Testis (tissue), 2 donors: ENCODE results near the gene CAMTA1.

Experiments used
- POLR2A ChIP-seq: fragments of 450-650 bp; IDR thresholded peaks from one replicate; pipeline ENCODE4 v1.6.1; 2017; ENCODE audit warnings: antibody characterized with exemption, mild to moderate bottlenecking, moderate library complexity
- TF ChIP-seq, protein P1 (sequence below), 3 experiments: fragments of 450-650 bp in 2 of 3; fragments of 200-600 bp in 1 of 3; sonication (generic) in 1 of 3; IDR thresholded peaks; one replicate each; pipeline ENCODE4 v1.5.1; 2016 to 2019; ENCODE audit warnings: antibody characterized with exemption in 3 of 3, mild to moderate bottlenecking in 2 of 3, moderate library complexity in 1 of 3

DNA sequence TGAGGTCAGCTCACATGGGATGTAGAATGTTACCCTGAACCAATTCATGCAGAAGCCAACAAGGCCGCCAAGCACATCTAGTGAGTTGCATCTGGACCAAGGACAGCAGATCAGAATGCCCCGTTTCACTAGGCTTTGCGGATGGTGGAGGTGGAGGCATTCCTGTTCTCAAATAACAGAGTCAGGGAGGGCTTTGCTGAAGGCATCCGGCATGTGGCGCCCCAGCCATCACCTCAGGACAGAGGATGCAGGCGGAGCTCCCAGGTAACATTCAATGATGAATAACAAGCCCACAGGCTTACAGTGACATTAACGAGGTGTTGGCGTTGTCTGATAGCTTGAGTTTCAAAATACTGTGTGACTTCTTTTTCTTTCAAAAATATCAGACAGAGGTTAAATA, 476.2 kb downstream of the CAMTA1 start:
- TF ChIP-seq POLR2A: no peak
- TF ChIP-seq, protein P1, sequence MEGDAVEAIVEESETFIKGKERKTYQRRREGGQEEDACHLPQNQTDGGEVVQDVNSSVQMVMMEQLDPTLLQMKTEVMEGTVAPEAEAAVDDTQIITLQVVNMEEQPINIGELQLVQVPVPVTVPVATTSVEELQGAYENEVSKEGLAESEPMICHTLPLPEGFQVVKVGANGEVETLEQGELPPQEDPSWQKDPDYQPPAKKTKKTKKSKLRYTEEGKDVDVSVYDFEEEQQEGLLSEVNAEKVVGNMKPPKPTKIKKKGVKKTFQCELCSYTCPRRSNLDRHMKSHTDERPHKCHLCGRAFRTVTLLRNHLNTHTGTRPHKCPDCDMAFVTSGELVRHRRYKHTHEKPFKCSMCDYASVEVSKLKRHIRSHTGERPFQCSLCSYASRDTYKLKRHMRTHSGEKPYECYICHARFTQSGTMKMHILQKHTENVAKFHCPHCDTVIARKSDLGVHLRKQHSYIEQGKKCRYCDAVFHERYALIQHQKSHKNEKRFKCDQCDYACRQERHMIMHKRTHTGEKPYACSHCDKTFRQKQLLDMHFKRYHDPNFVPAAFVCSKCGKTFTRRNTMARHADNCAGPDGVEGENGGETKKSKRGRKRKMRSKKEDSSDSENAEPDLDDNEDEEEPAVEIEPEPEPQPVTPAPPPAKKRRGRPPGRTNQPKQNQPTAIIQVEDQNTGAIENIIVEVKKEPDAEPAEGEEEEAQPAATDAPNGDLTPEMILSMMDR (IDR thresholded peaks at IDR 0.05): no peak
